SU-DHL-6 (cell line): Measurements from ENCODE around the gene UMODL1.

Experiments
- H2AFZ ChIP-seq: fragments of 200-600 bp; sonication (generic); 2 replicates; pipeline ENCODE4 v1.6.1; 2014; ENCODE audit warnings: low read depth, mild to moderate bottlenecking, moderate library complexity, mixed read lengths, antibody characterized with exemption, low read length; ENCODE audit not compliant: severe bottlenecking
- H3F3A ChIP-seq: fragments of 200-600 bp; shearing (Covaris generic); 2 replicates; pipeline ENCODE4 v1.6.0; 2016; ENCODE audit warnings: antibody characterized with exemption, mild to moderate bottlenecking; ENCODE audit not compliant: insufficient read depth
- H3K27ac ChIP-seq: fragments of 200-600 bp; sonication (generic); 2 replicates; pipeline ENCODE4 v1.5.1; 2016; ENCODE audit warnings: low read depth, mild to moderate bottlenecking, low read length, moderate library complexity, mixed read lengths
- H3K27me3 ChIP-seq: fragments of 200-600 bp; sonication (generic), shearing (Covaris generic); 2 replicates; pipeline ENCODE4 v1.6.0; 2014; ENCODE audit warnings: mild to moderate bottlenecking, low read length
- H3K36me3 ChIP-seq: fragments of 200-600 bp; sonication (generic); 2 replicates; pipeline ENCODE4 v1.6.1; 2014; ENCODE audit warnings: mild to moderate bottlenecking, low read length, mixed read lengths
- H3K4me2 ChIP-seq: fragments of 300-600, 200-600 bp; shearing (Covaris generic), sonication (generic); 2 replicates; pipeline ENCODE4 v1.6.0; 2014; ENCODE audit warnings: low read length, low read depth, mild to moderate bottlenecking; ENCODE audit not compliant: poor library complexity, severe bottlenecking
- H3K4me3 ChIP-seq: fragments of 200-600 bp; sonication (generic); 2 replicates; pipeline ENCODE4 v1.5.1; 2014; ENCODE audit warnings: antibody characterized with exemption, low read length, mild to moderate bottlenecking, mixed read lengths; ENCODE audit not compliant: insufficient read depth, poor library complexity, severe bottlenecking
- H3K79me2 ChIP-seq: fragments of 200-600 bp; sonication (generic); 2 replicates; pipeline ENCODE4 v1.6.1; 2014; ENCODE audit warnings: mild to moderate bottlenecking, low read length, moderate library complexity; ENCODE audit not compliant: insufficient read depth
- H3K9ac ChIP-seq: fragments of 200-600 bp; sonication (generic); 2 replicates; pipeline ENCODE4 v1.7.0; 2014; ENCODE audit warnings: mild to moderate bottlenecking, low read length
- H3K9me2 ChIP-seq: fragments of 200-600 bp; sonication (generic); replicated peaks from 2 replicates; pipeline ENCODE4 v1.6.1; 2014; ENCODE audit warnings: low read length; ENCODE audit not compliant: insufficient read depth
- H3K9me3 ChIP-seq: fragments of 200-600 bp; sonication (generic); 2 replicates; pipeline ENCODE4 v1.6.1; 2014; ENCODE audit warnings: low read length, mixed read lengths; ENCODE audit not compliant: insufficient read depth
- H4K20me1 ChIP-seq: fragments of 200-600 bp; sonication (generic); 2 replicates; pipeline ENCODE4 v1.6.1; 2014; ENCODE audit warnings: low read depth, mild to moderate bottlenecking, antibody characterized with exemption, low read length, moderate library complexity, mixed read lengths
- CTCF ChIP-seq: fragments of 200-600 bp; sonication (generic); IDR thresholded peaks from one replicate; pipeline ENCODE4 v1.5.1; 2017; ENCODE audit warnings: antibody characterized with exemption, mild to moderate bottlenecking, low read length, moderate library complexity; ENCODE audit not compliant: insufficient read depth, poor library complexity, severe bottlenecking
- EZH2phosphoT487 ChIP-seq: fragments of 200-600 bp; sonication (generic), shearing (Covaris generic); conservative IDR thresholded peaks from 2 replicates; pipeline ENCODE4 v1.6.1; 2018; ENCODE audit warnings: mild to moderate bottlenecking, antibody characterized with exemption, low read length, moderate library complexity, mixed read lengths

UMODL1 gene

GRCh38 chr21:42156690-42157605 lies 85.8 kb downstream of the UMODL1 start:
- no peaks in the 10 kb centered on the region for H3K79me2 ChIP-seq
- no peaks in the 10 kb centered on the region for H3K9me2 ChIP-seq
- no peaks in the 10 kb centered on the region for H3K27me3 ChIP-seq
- H2AFZ ChIP-seq, result no peak overlapping the region
- no peaks in the 10 kb centered on the region for H3F3A ChIP-seq
- no peak for TF ChIP-seq CTCF
- TF ChIP-seq EZH2phosphoT487, result no peak
- H3K4me2 ChIP-seq, result no peak overlapping the region
- no peaks in the 10 kb centered on the region for H3K36me3 ChIP-seq
- no peak overlapping the region for H3K4me3 ChIP-seq
- H3K9ac ChIP-seq, result no peak overlapping the region
- H3K27ac ChIP-seq, result no peak overlapping the region
- H3K9me3 ChIP-seq, result no peaks in the 10 kb centered on the region
- H4K20me1 ChIP-seq, result no peaks in the 10 kb centered on the region

DNA sequence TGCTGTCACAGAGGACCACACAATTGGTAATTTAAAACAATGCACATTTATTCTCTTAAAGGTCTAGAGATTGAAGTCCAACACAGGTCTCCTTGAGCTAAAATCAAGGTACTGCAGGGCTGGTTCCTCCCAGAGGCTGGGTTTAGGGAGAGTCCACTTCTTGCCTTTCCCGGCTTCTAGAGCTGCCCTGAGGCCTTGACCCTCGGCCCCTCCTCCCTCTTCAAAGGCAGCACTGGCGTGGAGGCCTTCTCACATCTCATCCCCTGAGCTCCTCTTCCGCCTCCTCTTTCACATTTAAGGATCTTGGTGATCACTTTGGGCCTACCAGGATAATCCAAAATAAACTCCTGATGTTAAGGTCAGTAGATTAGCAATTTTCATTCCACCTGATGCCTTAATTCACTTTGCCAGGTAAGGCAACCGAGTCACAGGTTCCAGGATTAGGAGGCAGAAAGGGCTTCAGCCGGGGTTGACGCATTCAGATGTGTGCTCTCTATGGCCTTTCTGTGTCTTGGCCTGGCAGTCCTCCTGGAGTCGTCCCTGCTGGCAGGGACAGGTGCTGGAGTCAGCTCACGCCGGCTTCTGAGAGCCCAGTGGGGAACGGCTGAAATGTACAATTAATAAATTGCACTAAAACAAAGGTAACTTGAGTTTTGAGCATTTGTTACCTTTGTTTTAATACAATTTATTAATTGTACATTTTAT lies 86.6 kb downstream of the UMODL1 start:
- Histone ChIP-seq H3K27me3 (no peaks in the 10 kb centered on the region), H3K4me2 (no peak overlapping the region), H3K27ac (no peak overlapping the region), H2AFZ (no peak overlapping the region), H3K9me2 (no peaks in the 10 kb centered on the region), H3K4me3 (no peak overlapping the region), H3K79me2 (no peaks in the 10 kb centered on the region), H3K36me3 (no peaks in the 10 kb centered on the region), H3K9ac (no peak overlapping the region), H4K20me1 (no peaks in the 10 kb centered on the region), H3K9me3 (no peaks in the 10 kb centered on the region), H3F3A (no peaks in the 10 kb centered on the region)
- TF ChIP-seq EZH2phosphoT487 (no peak), CTCF (no peak)

DNA sequence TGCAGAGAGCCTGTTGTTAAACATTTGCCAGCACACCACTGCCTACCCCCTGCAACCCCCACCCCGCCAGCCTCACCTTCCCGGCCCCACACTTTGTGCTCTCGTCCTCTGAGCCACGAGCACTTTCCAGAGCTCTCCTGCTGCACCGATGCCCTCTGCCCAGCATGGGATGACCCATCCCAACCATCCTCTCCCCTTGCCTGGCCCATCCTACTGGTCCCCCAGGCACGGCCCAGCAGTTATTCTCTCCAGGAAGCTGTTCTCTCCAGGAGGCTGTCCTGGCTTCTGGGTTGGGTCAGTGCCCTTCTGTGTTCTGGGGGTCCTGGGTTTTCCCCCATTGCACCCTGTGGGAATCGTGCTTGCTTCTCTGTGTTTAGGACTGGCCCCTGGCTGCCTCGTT lies 87.7 kb downstream of the UMODL1 start:
- no peaks in the 10 kb centered on the region for H3K79me2 ChIP-seq
- no peak for TF ChIP-seq EZH2phosphoT487
- TF ChIP-seq CTCF, result no peak
- H3K36me3 ChIP-seq, result no peaks in the 10 kb centered on the region
- no peak overlapping the region for H3K4me3 ChIP-seq
- H3K9ac ChIP-seq, result no peak overlapping the region
- H3K27ac ChIP-seq, result no peak overlapping the region
- H3K9me3 ChIP-seq, result no peaks in the 10 kb centered on the region
- no peaks in the 10 kb centered on the region for H3F3A ChIP-seq
- H4K20me1 ChIP-seq, result no peaks in the 10 kb centered on the region
- no peak overlapping the region for H2AFZ ChIP-seq
- no peak overlapping the region for H3K4me2 ChIP-seq
- no peaks in the 10 kb centered on the region for H3K9me2 ChIP-seq
- no peaks in the 10 kb centered on the region for H3K27me3 ChIP-seq
